AML-193 (cell line): Measurements from ENCODE around the gene LIPJ.
A peak's percentile ranks its signal among the peaks of the same experiment; 100 is the strongest.

Experiments
- DNase-seq, 2 experiments: peaks; one replicate each; lab custom pipeline; 2025; lab: John Stamatoyannopoulos, UW

LIPJ gene

GRCh38 chr10:88586462-88586861 lies at the start of gene LIPJ:
Gene LIPJ (plus strand): TSS chr10:88586762. CDS start chr10:88590688, 3,926 bp downstream.
- no peak for DNase-seq

GRCh38 chr10:88537322-88537721 lies 49.2 kb upstream of the LIPJ start:
- no peak for DNase-seq

DNA sequence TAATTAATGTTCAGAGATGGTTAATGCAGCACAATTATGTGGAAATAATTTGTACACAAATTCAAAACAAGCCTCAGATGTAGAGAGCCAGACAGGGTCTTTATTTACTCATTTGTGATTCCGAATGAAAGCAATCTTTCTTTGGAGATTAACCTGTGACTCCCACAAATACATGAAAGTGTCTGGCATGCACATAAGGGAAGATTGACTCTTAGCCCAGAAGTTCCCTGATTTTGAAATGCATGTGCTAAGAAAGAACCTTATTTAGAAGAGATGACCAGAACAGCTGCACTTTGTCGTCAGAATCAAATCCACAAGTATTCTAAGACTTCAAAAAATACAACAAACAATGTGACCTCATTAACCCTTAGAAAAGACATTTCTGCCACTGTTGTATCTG lies 48.5 kb upstream of the LIPJ start:
- DNase-seq, result no peak

DNA sequence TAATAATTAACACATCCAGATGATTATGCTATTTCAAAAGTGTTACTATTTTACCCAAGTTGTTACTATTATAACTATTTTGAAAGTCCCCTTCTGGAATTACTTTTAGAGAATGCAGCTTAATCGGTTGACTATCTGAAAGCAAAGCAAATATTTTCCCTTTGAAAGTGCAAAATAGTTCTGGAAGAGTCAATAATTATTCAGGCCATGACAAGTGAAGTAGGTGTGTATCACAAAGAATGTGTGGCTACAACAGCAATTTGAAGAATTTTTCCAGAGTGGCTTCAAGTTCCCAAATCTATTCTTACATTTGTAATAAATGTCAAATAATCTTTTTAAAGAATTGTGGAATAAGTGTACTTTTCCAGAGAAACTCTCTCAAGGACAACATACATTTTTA lies 46.2 kb upstream of the LIPJ start:
- DNase-seq, result no peak

DNA sequence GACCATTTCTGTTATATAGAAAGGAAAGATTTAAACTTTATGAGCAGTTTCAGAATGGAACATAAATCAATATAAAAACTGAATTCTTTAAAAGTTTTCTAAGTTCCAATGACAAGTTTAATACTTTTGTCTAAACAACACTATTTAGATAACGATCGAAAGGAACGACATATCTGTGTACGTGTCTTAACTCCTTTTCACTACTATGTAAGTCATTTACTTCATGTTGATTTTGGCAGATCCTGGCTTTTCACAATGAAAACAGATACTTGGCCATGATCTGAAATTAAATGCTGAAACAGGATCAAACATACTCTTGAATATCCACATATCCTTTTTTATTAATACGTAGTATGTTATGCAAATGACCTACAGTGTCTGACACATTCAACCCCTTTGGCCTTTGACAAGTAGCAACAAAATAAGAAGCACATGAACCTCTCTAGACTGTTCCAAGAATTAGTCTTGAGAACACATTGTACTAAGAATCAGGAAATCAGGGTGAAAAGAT lies 45.4 kb upstream of the LIPJ start:
- DNase-seq, result no peak

- DNase-seq, result no peak
Observed at GRCh38 chr10:88542522-88542921, 44.0 kb upstream of the LIPJ start.

DNA sequence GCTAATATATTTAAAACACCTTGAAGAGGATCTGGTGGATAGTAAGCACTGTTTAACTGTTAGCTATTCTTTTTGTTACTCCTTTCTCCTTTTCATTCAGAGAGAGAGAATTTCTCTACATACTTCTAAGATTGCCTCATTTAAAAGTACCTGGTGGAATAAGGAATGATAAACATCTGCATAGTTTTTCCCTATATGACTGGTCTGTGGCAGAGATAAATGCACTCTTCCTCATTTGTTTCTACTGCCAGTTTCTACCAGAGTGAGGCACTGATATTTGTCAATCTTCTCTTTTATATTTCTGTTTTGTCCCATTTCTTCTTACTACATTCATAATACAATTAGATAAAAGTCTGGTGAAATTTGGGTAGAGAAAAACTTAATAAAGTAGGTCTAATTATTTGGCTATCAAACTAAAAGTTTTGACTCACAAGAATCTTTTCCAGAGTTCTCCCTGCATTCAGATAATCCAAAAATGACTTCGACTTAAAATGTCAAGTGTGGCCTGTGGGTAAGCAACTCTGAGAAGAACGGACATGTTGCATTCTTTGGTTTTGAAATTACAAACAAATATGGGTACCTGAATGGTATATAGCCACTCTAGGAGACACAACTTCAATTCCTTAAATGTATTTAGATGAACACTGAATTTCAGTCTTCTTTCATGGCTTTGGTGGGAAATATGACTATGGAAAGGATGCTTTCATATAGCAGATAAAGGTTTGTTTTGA lies 42.3 kb upstream of the LIPJ start:
- DNase-seq, result no peak

- no peak for DNase-seq
Observed at GRCh38 chr10:88545359-88545758, 41.2 kb upstream of the LIPJ start.

DNA sequence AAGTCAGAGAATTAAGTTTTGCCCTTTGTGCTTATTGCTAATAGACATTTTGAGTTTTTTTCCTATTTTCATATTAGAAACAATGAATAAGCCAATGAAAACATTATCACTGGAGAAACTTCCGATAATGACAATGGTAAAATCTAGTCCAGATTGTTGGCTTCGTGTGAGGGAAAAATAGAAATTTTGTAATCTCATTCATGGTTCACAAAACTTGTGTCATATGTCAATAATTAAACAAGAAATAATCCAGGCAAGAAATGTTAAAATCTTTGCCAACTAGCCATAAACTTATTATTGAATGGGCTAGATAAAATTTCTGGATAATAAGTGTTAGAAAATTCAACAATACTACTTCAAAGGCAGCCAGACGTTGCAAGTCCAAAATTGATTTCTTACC lies 40.1 kb upstream of the LIPJ start:
- DNase-seq, result no peak

- no peak for DNase-seq
Observed at GRCh38 chr10:88551246-88551645, 35.3 kb upstream of the LIPJ start.

GRCh38 chr10:88553116-88553752 lies 33.3 kb upstream of the LIPJ start:
- peak; percentile 81 to 85 for DNase-seq

DNA sequence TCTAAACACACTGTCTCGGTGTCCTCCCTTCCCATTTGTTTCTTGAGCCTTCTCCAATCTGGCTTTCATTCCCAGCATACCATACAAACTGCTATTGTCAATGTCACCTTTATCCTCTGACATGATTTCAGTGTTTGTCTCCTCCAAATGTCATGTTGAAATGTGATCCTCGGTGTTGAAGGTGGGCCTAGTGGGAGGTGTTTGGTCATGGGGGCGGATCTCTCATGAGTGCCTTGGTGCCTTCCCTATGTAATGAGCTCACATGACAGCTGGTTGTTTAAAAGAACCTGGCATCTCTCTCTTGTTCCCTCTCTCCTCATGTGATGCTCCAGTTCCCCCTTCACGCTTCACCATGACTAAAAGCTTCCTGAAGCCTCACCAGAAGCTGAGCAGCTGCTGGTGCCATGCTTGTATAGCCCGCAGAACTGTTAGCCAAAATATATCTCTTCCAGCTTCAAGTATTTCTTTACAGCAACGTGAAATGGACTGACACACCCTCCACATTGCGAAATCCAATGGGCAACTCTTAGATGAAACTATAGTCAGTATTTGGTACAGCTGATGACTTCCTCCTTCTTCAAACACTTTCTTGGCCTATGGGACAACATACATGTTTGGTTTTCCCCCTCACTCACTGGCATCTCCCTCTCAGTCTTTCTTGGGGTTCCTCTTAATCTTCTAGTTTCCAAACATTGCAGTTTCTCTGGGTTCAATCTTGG lies 31.2 kb upstream of the LIPJ start:
- peak; percentile 65 to 73 for DNase-seq

GRCh38 chr10:88557256-88557655 lies 29.3 kb upstream of the LIPJ start:
- DNase-seq, result no peak

GRCh38 chr10:88557658-88558057 lies 28.9 kb upstream of the LIPJ start:
- no peak for DNase-seq

DNA sequence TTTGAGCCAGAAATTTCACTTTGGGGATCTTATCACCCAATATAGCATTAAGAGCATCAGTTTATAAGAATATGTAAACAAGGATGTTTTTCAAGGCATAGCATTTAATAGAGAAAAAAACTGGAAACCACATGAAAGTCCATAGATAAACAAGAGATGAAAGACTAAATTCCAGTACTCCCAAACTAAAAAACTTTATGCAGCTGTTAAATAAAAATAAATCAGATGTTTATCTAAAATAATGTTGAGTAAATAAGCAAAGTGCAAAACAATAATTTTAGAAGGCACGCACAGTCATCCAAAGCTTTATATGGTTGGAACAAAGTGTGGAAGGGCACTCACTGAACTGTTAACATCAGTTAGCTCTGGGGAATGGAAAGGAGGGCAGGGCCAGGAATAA lies 24.4 kb upstream of the LIPJ start:
- no peak for DNase-seq

DNA sequence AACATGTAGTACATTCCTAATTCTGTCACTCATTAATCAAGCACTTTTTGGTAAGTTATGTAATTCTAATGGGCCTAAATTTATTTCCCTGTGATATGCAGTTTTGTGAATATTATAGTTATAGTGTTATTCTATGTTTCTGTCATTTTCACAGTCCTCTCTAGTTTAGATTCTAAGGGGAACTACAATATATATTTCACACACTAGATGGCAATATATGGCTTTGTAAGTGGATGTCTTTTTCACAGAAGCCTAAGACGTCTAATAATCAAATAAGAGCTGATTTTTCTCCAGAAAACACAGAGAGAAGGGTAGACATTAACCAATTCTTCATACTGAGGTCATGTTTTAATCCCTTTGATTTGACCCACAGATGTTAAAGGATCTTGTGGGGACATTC lies 21.5 kb upstream of the LIPJ start:
- DNase-seq, result peak; percentile 57 to 63

- DNase-seq, result no peak
Observed at GRCh38 chr10:88582411-88582805, 4.2 kb upstream of the LIPJ start.

DNA sequence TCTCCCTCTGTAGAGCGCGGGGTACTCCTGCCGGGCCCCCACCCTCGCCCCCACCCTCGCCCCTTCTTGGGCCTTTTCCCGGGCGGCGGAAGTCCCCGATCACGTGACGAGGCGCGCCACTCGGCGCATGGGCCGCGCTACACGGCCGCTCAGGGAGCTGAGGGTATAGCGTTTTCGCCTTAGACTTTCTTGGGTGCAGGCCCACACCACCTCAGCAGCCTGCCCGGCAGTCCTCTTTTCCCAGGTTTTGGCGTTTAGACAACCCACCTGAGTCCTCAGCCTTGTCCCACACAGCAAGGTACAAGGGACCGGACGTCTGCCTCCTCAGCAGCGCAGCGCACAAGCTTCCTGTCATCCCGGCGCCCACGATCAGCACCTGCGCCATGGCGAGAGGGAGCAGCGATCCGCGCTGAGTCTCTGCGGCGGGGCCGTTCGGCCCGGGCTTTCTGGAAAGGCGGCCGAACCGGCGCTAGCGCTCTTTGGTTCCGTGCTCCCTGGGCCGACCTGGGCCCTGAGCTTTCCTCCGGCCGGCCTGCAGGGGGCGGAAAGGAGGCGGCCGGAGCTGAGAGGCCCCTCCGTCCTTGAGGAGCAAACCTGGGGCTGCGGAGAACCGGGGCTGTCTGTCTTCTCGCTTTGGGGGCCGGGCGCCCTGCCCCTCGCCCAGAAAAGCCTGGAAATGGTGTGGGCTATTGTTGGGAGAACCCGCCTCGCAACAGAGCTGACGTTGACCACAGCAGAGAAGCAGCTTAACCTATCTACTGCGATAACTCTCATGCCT lies 3.6 kb upstream of the LIPJ start, which contains the start of gene RNLS:
Gene RNLS, minus strand, starts transcription at position 513 of the 778 bp plus-strand sequence.
- DNase-seq, result peak; percentile 73 to 74

GRCh38 chr10:88583584-88583957 lies 3.0 kb upstream of the LIPJ start:
- DNase-seq, result no peak

DNA sequence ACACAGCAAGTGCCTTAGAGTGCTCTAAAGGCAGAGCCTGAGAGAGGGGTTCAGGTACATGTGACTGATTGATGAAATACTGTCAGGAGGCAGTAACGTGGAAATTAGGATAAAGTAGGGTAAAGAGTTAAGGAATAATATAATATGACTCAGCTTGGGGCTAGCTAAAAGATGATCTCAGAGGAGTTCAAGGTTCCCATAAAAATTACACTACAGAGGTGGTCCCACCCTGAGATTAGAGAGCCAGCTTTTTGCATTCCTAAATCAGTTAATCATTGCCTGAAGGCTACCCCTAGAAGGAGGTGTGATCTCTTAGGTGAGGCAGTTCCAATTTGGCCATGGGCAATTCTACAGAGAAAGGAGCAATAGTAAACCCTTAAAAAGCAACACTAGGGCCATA lies 5.8 kb downstream of the LIPJ start:
- no peak for DNase-seq

DNA sequence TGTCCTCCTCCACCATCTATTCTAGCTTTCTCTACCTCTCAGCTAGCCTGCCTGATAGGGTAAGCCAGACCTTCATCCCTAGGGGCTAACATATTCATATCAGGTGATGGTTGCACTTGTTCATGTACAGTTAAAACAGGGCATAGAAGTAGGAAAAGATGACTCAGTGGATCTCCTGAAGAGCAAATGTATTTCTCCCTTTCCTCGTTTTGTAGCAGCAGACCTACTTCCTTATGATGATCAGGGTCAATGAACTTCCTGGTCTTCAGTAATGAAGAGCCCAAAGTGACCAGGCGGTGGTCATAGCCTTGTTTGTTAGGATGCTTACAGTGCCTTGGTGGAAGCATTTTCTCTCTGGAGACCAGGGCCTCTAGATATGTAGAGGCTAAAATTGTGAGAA lies 6.3 kb downstream of the LIPJ start:
- DNase-seq, result no peak

- no peak for DNase-seq
Observed at GRCh38 chr10:88594482-88594881, 7.9 kb downstream of the LIPJ start.
